Keratinocyte (primary cell): ENCODE data around the gene MAP3K9. TPM values are rescaled to one million over a fixed set of nuclear protein-coding genes. Genes with fewer than 3 reads are reported as not detected.
A peak's percentile ranks its signal among the peaks of the same experiment; 100 is the strongest.

Experiments
- DNase-seq: peaks from one replicate; pipeline ENCODE4 v3.0.0-alpha.2; 2011; ENCODE audit warnings: low read depth, missing footprints, low spot score
- FAIRE-seq: peaks from 2 replicates; lab custom pipeline; 2011; peaks lifted over from hg19 to GRCh38; lab: Jason Lieb, UNC
- H2AFZ ChIP-seq: 2 replicates; pipeline ENCODE4 v1.6.0; 2012; ENCODE audit warnings: low read length, control low read depth, inconsistent platforms; ENCODE audit not compliant: control insufficient read depth
- H3K27ac ChIP-seq: 2 replicates; pipeline ENCODE4 v1.5.1; 2011; ENCODE audit warnings: low read length; ENCODE audit not compliant: control insufficient read depth, insufficient read depth
- H3K27me3 ChIP-seq: 3 replicates; pipeline ENCODE4 v1.6.0; 2011; ENCODE audit warnings: low read length; ENCODE audit not compliant: control insufficient read depth, insufficient read depth; ENCODE audit errors: extremely low read depth
- H3K36me3 ChIP-seq, 2 experiments: 2 replicates in 1 of 2; 3 replicates in 1 of 2; pipeline ENCODE4 v1.5.1; 2011; ENCODE audit warnings: low read length in 2 of 2, mild to moderate bottlenecking in 1 of 2; ENCODE audit not compliant: control insufficient read depth in 2 of 2, insufficient read depth in 2 of 2; ENCODE audit errors: extremely low read depth in 1 of 2
- H3K4me1 ChIP-seq: 3 replicates; pipeline ENCODE4 v1.5.1; 2011; ENCODE audit warnings: low read length; ENCODE audit not compliant: control insufficient read depth, insufficient read depth; ENCODE audit errors: extremely low read depth
- H3K4me2 ChIP-seq: 3 replicates; pipeline ENCODE4 v1.6.0; 2011; ENCODE audit warnings: low read depth, low read length; ENCODE audit not compliant: control insufficient read depth, insufficient read depth; ENCODE audit errors: extremely low read depth
- H3K4me3 ChIP-seq, 3 experiments: fragments of 200-600 bp in 1 of 3; sonication (generic) in 1 of 3; 2 replicates in 2 of 3; 3 replicates in 1 of 3; pipeline ENCODE4 v1.5.1; 2011 to 2016; ENCODE audit warnings: low read length in 3 of 3, mild to moderate bottlenecking in 3 of 3, control low read depth in 2 of 3, inconsistent platforms in 1 of 3, low read depth in 1 of 3, mixed read lengths in 1 of 3, mixed run types in 1 of 3, moderate library complexity in 1 of 3; ENCODE audit not compliant: control insufficient read depth in 2 of 3, insufficient read depth in 2 of 3; ENCODE audit errors: extremely low read depth in 1 of 3
- H3K79me2 ChIP-seq: 2 replicates; pipeline ENCODE4 v1.6.0; 2012; ENCODE audit warnings: low read length; ENCODE audit not compliant: control insufficient read depth, insufficient read depth
- H3K9ac ChIP-seq: 3 replicates; pipeline ENCODE4 v1.6.0; 2011; ENCODE audit warnings: low read length; ENCODE audit not compliant: control insufficient read depth, insufficient read depth; ENCODE audit errors: extremely low read depth
- H3K9me1 ChIP-seq: 3 replicates; pipeline ENCODE4 v1.6.0; 2011; ENCODE audit warnings: low read length; ENCODE audit not compliant: control insufficient read depth, insufficient read depth; ENCODE audit errors: extremely low read depth
- H3K9me3 ChIP-seq: 2 replicates; pipeline ENCODE4 v1.5.1; 2012; ENCODE audit warnings: low read depth, low read length; ENCODE audit not compliant: control insufficient read depth
- H4K20me1 ChIP-seq: 3 replicates; pipeline ENCODE4 v1.6.0; 2011; ENCODE audit warnings: low read length; ENCODE audit not compliant: control insufficient read depth, insufficient read depth; ENCODE audit errors: extremely low read depth
- EZH2 ChIP-seq: IDR thresholded peaks from one replicate; pipeline ENCODE4 v1.6.1; 2012; ENCODE audit warnings: inconsistent platforms, mild to moderate bottlenecking, low read length, moderate library complexity
- dilution Hi-C: fragments of 300-500 bp; cut with MboI; formaldehyde crosslinking; loops from one replicate; pipeline ENCODE4 v1.7.0; 2020; ENCODE audit warnings: low sequenced_read_pairs; ENCODE audit not compliant: extremely low pct_ligation_motif_present
- polyA plus RNA-seq, 5 experiments: library from polyadenylated mRNA; depleted of rRNA in 3 of 5; stranded (reverse) in 3 of 5; stranded (forward) in 1 of 5; unstranded in 1 of 5; fragments of >200 nt; gene quantifications; 1 replicate in 1 of 5; 2 replicates in 3 of 5; 3 replicates in 1 of 5; pipeline versions ENCODE4 v1.2.1 to v1.2.3, GENCODE V29; 2011 to 2012; ENCODE audit warnings: missing spikeins in 2 of 5, low read depth in 1 of 5, low replicate concordance in 1 of 5
- TF ChIP-seq, protein P1 (sequence below), 3 experiments: IDR thresholded peaks in 1 of 3; conservative IDR thresholded peaks in 1 of 3; optimal IDR thresholded peaks in 1 of 3; 2 replicates in 2 of 3; 3 replicates in 1 of 3; pipeline versions ENCODE3 to v1.5.1; 2011; ENCODE audit warnings: low read length in 3 of 3, mild to moderate bottlenecking in 3 of 3, moderate library complexity in 2 of 3, control low read depth in 1 of 3, inconsistent platforms in 1 of 3; ENCODE audit not compliant: insufficient read depth in 2 of 3; ENCODE audit errors: extremely low read depth in 1 of 3

MAP3K9 gene
- polyA plus RNA-seq, 1 donor (not counting 4 experiments of a cell fraction or from before 2014, with no cell fraction given) = 7.2 TPM

DNA sequence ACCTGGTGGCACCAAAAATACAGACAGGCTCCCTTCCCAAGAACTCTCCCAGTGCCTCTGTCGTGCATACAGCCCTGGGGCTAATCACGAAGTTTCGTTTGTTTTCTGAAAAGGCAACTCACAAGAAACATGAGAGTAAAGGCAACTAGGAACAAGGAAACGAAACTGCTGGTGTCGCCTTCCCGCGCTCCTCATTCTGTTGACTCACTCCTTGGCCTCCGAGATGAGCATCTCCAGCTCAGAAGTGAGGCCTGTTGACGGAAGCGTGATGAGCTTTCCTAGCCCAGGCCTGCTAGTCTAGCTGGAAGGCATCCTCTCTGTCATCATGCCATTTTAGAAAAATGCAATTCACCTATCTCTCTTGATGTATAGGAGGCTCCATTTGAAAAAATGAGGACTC is 117.1 kb downstream of the MAP3K9 start:
- FAIRE-seq (no peak), DNase-seq (no peak)
- no peaks in the 10 kb centered on the region for H3K36me3 ChIP-seq
- no peaks in the 10 kb centered on the region for H3K9me1 ChIP-seq
- no peak overlapping the region for H3K9ac ChIP-seq
- TF ChIP-seq, protein P1, sequence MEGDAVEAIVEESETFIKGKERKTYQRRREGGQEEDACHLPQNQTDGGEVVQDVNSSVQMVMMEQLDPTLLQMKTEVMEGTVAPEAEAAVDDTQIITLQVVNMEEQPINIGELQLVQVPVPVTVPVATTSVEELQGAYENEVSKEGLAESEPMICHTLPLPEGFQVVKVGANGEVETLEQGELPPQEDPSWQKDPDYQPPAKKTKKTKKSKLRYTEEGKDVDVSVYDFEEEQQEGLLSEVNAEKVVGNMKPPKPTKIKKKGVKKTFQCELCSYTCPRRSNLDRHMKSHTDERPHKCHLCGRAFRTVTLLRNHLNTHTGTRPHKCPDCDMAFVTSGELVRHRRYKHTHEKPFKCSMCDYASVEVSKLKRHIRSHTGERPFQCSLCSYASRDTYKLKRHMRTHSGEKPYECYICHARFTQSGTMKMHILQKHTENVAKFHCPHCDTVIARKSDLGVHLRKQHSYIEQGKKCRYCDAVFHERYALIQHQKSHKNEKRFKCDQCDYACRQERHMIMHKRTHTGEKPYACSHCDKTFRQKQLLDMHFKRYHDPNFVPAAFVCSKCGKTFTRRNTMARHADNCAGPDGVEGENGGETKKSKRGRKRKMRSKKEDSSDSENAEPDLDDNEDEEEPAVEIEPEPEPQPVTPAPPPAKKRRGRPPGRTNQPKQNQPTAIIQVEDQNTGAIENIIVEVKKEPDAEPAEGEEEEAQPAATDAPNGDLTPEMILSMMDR (optimal IDR thresholded peaks at IDR 0.05 in 1 of 3, IDR thresholded peaks at IDR 0.05 in 1 of 3, conservative IDR thresholded peaks at IDR 0.05 in 1 of 3; ENCODE audit: extremely low read depth in 1 of 3, insufficient read depth in 2 of 3, low read length in 3 of 3) = no peak
- no peak overlapping the region for H3K4me3 ChIP-seq
- no peak overlapping the region for H2AFZ ChIP-seq
- dilution Hi-C loops = no loop called here
- H3K27ac ChIP-seq = no peak overlapping the region
- H3K4me1 ChIP-seq = no peaks in the 10 kb centered on the region
- H3K4me2 ChIP-seq = no peak overlapping the region
- no peaks in the 10 kb centered on the region for H4K20me1 ChIP-seq
- H3K27me3 ChIP-seq = no peaks in the 10 kb centered on the region
- H3K79me2 ChIP-seq = no peaks in the 10 kb centered on the region
- no peaks in the 10 kb centered on the region for H3K9me3 ChIP-seq

DNA sequence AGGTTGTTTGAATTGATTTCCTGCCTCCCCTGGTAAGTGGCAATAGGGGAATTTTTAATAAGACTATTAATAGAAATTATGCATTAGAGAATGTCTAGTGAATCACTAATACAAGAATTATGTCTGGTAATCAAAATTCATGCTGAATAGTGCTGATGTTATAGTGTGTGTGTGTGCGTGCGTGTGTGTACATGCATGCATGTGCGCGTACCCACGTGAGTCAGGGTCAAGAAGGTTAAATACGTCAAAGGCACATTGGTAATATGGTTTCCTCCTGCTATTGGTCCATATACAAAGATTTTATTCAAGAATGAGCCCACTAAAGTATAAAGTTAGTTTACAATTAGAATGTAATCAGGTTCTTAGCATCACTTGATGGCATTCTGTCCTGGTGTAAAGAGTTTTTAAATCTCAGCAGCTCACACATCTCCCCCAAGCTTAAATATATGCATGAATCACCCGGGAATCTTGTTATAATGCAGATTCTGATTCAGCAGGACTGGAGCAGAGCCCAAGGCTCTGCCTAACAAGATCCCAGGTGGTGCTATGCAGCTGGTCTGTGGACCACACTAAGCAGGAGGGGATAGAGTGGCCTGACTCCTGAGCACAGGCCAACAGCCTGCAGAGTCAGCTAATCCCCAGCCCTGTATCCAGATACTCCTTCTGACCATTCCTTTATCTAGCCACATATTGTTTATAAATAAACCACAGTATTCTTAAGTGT is 123.7 kb downstream of the MAP3K9 start:
- Histone ChIP-seq H3K9ac (no peak overlapping the region), H3K9me1 (no peaks in the 10 kb centered on the region), H4K20me1 (no peaks in the 10 kb centered on the region), H3K4me2 (peak overlapping the region; percentile 45), H3K9me3 (no peaks in the 10 kb centered on the region), H3K4me3 (no peak overlapping the region), H3K4me1 (peaks cover 15% of the 10 kb centered on the region), H3K27me3 (no peaks in the 10 kb centered on the region), H3K79me2 (no peaks in the 10 kb centered on the region), H3K27ac (no peak overlapping the region), H2AFZ (no peak overlapping the region), H3K36me3 (no peaks in the 10 kb centered on the region)
- no peak for TF ChIP-seq EZH2
- TF ChIP-seq, protein P1 (optimal IDR thresholded peaks at IDR 0.05 in 1 of 3, IDR thresholded peaks at IDR 0.05 in 1 of 3, conservative IDR thresholded peaks at IDR 0.05 in 1 of 3; ENCODE audit: extremely low read depth in 1 of 3, insufficient read depth in 2 of 3, low read length in 3 of 3) = no peak
- dilution Hi-C loops = no loop called here
- DNase-seq = no peak
- FAIRE-seq = peak; percentile 32
